GM21381 (cell line): ENCODE data around the gene IRGC.

Source experiments
- ATAC-seq: cut with Tn5 transposase; IDR thresholded peaks from one replicate; pipeline ENCODE4 v1.9.1; 2021; ENCODE audit warnings: mild to moderate bottlenecking, moderate library complexity; ENCODE audit not compliant: unreplicated experiment

The IRGC gene

DNA sequence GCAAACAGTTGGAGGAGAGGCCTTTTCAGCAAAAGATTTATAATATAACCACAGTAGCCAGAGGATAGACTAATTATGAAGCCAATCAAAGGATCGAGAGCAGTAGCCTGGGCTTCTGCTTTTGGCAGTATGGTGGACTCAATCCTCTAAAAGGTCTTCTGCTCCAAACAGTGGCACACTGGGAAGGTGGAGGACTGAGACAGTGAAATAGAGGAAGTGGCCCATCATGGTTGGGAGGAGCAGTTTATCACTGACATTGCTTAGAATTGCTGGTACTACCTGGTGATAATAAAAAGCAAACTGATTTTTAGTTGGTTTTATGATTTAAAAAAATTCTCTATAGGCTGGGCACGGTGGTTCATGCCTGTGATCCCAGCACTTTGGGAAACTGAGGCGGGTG lies 25.0 kb upstream of the IRGC start:
- ATAC-seq: no peak

DNA sequence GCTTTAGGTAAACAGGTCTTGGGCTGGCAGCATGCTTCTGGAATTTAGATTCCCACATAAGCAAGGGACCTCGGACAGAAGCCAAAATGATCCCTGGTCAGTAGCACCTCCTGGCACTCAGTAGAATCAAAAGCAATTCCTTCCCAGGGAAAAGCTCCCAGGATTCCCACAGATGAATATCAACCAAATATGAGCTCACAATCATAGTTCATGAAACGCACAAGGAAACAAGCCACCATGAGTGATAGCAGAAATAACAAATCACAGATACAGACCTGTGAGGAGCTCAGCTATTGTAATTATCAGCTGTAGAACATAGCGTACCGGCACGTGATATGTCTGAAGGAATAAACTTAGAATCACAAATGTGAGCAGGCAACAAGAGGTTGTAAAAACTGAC lies 24.1 kb upstream of the IRGC start:
- ATAC-seq: no peak

DNA sequence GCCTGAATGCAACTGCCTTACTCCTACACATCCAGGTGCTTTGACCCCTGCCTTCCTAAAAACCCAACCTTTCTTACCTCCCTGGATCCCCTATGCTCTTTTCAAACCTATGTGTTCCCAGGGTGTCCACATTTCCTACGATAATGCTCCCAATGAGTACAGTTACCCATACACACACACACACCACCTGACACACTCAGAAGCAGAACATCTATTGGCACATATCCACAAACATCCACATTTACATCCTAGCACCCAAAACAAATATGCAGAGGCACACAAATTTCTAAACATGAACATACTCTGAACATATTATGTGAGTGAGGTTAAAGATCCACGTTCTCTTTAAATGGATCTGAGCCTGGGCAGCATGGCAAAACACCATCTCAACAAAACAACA lies 23.5 kb upstream of the IRGC start:
- no peak for ATAC-seq

DNA sequence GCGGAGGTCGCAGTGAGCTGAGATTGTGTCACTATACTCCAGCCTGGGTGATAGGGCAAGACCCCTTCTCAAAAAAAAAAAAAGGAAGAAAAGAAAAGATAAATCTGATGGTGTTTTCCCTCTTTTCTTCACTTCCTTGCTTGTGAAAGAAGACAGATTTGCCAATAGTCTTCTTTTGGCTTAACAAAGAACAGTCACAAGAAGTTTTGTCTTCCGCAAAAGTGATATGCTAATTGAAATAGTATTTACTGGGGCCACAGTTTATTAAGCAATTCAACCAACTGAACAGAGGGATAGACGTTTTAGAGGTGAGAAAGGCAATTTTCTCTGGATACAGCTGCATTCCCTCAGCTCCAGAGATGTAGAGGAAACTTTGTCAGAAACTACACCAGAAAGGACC lies 23.0 kb upstream of the IRGC start:
- no peak for ATAC-seq

DNA sequence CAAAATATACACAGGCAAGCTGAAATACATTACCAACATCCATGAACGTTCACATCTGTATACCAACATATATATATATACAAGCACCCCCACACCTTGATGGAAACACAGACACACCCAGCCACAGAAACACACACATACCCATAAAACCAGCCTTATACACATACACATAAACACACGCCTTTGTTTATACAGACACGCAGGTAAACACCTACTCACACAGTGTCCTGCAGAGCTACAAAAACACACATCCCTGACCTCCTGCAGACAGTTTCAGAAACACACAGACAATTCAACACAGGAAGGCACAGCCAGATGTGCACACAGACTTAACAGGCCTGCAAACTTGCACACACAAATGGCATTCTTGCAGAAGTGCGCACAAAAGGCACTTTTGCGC lies 21.3 kb upstream of the IRGC start:
- no peak for ATAC-seq

DNA sequence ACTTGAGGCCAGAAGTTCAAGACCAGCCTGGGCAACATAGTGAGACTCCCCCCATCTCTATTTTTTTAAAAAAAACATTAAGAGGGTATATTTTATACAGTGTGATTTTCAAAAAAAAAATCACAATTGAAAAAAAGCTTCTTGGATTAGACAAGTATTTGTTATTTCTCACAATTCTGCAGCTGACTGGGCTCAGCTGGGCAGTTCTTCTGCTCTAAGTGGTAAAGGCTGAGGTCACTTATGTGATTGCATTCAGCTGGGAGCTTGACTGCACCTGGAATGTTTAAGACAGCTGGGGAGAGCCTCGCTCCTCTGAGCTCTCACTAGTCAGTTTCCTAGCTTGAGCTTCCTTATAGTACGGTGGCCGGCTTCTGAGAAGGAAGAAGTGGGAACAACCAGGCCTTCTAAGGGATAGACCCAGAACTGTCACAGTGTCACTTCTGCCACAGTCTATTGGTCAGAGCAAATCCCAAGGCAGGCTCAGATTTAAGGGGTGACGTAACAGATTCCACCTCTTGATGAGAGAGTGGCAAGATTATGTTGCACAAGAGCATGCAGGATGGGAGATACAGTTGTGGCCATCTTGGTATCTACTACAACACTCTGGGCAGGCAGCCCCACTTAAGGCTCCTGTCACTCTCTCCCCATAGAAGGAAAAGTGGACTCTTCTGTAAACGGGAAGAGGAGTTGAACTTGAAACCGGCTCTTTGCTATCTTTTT lies 19.7 kb upstream of the IRGC start:
- ATAC-seq: no peak

DNA sequence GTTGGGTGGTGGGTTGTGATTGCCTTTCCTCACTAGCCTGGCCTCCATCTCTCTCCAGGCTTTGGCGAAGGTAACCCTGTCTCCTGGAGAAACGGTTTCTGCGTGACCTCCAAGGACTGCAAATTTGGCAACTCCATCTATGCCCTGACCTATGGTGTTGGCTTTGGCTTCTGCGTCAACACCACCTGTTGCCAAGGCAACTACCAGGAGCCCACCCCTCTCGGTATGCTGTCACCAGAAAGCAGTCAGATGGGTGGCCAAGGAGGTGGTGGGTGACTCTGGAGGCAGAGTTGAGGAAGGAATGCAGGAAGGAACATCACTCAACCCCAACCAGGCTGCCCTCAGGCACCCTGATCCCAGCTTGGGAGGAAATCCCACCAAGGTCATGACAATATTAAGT lies 18.6 kb upstream of the IRGC start:
- ATAC-seq: no peak

DNA sequence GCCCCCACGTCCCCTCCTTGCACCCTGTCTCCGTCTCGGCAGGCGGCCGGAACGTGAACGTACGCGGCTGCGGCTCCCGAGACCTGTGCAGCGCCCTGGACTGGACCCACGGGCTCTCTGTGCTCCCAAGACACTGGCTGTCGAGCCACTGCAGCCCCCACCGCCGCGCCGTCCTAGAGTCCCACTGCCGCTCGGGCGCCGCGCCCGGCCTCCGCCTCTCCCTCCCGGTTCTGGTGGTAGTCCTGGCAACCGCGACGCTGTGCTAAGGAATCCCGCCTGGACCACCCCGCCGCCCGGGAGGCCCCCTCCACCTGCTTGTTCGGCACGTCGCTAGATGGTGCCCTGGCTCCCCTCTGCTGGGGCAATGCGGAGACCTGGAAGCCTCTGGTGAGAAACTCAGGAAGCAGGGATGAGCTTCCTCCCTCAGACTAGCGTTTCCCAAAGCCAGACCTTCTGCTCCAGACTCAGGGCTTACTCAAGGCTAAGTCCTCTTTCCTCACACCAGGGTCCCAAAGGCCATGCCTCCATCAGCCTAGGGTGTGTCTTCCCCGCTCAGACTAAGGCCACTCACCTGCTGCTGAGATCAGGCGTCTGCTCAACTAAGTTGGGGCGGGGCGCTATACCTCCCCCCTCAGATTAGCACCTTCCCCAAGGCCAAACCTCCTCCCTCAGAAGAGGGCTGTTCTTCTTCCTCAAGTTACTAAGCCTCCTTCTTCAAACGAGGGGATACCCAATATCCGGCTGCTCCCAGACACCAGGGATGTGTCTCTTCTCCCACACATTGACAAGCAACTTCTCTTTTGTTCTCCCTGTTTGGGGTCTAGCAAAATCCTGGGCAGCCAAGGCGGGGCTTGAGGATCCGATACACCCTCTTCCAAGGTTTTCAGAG lies 16.1 kb upstream of the IRGC start:
- ATAC-seq: no peak

DNA sequence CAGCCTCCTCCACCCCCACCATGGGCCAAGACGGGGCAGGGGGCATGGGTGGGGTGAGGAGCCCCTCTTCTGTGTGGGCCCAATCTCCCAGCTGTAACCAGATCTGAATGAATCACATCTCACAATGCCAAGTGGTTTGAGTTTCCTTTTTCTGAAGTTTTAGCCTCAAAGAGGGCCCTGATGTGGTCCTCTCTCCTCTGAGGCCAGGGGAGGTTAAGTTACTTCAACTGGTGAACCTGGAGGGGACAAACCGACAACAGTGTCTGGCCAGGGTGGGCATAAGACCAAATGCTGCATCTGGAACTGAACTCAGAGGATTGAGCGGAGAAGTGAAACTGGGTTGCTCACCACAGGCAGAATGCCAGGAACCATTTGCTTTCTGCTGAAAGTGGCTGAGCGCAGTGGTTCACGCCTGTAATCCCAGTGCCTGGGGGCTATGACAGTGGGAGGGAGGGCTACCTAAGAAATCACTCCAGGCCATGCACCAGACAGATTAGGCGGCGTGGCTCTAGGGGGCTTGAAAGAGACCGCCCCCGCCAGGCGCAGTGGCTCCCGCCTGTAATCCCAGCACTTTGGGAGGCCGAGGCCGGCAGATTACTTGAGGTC lies 15.4 kb upstream of the IRGC start:
- no peak for ATAC-seq

DNA sequence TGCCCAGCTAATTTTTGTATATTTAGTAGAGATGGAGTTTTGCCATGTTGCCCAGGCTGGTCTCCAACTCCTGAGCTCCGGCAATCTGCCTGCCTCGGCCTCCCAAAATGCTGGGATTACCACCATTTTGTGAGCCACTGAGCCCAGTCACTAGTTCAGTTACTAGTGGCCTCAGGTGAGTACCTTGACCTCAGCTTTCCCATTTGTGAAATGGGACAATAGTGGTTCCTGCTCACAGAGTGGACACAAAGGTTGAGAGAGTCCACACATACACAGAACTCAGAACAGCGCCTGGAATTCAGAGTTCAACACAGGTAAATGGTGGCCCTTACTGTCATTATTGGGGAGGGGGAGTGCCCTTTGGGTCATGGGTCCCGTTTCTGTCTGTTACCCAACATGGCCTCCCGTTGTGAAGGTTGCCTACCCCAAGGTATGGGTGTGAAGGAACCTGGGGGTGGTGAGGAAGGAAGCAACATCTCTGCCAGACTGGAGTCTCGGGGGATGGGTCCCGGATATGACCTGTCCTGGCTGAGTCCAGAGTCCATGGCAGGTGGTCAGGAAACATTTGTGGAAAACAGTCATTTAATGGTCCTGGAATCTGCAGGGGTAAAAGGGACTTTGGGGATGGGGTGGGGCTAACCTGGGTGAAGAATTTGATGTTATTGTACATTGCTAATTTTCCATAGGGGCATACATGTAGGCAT lies 11.7 kb upstream of the IRGC start:
- no peak for ATAC-seq

DNA sequence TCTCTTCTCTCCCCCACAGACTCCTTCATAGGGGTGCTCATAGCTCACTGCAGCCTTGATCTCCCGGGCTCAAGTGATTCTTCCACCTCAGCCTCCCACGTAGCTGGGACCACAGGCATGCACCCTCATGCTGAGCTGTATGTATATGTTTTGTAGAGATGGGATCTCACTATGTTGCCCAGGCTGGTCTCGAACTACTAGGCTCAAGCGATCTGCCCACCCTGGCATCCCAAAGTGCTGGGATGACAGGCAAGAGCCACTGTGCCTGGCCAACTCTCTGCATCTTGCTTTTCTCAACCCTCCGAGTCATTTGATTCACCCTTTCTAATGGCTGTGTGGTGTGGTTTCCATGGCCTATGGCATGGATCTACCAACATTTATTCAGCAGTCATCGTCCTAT lies 10.1 kb upstream of the IRGC start:
- ATAC-seq: no peak

DNA sequence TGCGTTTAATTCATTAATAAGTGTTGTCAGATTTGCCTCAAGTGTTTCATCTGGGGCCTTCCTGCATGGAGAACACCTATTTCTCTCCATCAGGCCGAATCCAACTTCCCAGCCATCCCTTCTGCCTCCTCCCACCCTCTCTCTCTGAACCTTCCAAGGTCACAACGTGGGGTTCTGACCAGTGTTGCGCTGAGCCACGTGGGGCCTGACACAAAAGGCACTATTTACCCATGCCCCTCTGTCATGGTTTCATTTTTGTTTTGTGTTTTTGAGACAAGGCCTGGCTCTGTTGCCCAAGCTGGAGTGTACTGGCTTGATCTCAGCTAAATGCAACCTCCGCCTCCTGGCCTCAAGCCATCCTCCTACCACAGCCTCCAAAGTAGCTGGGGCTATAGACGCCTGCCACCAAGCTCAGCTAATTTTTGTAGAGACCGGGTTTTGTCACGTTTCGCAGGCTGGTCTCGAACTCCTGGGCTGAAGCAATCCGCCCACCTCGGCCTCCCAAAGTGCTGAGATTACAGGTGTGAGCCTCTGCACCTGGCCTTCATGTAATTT lies 8.6 kb upstream of the IRGC start:
- ATAC-seq: no peak

DNA sequence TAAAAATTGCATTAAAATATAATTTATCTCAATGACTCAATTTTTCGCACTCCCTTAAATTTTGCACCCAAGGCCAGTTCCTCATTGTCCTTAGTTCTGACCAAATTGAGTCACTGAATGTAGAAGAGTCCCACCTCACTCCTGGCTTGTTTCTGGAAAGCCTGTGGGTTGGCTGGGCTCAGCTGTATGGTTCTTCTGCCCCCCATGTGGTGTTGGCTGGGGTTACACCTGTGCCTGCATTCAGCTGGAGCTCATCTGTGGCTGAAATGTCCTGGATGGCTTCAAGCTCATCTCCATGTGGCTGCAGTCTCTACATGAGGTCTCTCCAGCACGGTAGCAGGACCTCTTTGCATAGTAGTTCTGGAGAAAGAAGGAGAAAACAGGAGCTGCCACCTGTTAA lies 7.2 kb upstream of the IRGC start:
- ATAC-seq: no peak

DNA sequence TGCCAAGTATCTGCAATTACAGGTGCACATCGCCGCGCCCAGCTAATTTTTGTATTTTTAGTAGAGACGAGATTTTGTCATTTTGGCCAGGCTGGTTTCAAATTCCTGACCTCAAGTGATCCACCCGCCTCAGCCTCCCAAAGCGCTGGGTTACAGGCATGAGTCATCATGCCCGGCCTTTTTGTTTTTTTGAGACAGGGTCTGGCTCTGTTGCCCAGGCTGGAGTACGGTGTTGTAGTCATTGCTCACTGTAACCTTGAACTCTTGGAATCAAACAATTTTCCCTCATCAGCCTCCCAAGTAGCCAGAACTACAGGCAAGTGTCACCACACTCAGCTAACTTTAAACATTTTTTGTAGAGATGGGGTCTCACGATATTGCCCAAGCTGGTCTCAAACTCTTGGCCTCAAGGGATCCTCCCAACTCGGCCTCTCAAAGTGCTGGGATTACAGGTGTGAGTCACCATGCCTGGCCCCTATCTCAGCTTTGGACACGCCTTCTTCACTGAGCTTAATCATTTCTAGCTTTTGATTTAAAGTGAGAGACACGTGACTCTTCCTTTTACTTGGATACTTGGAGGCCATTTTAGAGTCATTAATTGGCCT lies 4.0 kb upstream of the IRGC start:
- no peak for ATAC-seq

DNA sequence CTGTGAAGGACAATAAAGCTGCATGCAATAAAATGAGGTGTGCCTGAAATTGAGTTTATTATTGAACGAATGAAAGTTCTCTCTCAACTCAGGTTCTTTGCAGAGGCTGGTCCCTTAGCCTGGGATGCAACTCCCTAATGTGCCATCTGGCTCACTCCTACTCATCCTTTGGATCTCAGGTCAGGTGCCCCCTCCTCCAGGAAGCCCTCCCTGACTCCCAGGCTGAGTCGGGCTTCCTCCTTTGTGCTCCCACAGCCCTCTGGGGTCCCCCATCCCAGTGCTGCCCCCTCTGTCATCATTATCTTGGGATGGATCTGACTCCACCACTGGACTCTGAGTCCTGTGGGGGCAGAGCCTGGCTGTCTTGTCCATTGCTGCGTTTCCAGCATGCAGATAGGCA lies 2.7 kb upstream of the IRGC start:
- no peak for ATAC-seq

DNA sequence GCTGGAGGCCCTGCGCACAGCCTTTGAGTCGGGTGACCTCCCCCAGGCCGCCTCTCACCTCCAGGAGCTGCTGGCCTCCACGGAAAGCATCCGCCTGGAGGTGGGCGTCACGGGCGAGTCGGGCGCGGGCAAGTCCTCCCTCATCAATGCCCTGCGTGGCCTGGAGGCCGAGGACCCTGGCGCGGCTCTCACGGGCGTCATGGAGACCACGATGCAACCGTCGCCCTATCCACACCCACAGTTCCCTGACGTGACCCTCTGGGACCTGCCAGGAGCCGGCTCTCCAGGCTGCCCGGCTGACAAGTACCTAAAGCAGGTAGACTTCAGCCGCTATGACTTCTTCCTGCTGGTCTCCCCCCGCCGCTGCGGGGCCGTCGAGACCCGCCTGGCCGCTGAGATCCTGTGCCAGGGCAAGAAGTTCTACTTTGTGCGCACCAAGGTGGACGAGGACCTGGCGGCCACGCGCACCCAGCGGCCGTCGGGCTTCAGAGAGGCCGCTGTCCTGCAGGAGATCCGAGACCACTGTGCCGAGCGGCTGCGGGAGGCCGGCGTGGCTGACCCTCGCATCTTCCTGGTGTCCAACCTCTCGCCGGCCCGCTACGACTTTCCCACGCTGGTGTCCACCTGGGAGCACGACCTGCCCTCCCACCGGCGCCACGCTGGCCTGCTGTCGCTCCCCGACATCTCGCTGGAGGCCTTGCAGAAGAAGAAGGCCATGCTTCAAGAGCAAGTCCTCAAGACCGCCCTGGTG lies 2.9 kb downstream of the IRGC start:
- ATAC-seq: no peak

DNA sequence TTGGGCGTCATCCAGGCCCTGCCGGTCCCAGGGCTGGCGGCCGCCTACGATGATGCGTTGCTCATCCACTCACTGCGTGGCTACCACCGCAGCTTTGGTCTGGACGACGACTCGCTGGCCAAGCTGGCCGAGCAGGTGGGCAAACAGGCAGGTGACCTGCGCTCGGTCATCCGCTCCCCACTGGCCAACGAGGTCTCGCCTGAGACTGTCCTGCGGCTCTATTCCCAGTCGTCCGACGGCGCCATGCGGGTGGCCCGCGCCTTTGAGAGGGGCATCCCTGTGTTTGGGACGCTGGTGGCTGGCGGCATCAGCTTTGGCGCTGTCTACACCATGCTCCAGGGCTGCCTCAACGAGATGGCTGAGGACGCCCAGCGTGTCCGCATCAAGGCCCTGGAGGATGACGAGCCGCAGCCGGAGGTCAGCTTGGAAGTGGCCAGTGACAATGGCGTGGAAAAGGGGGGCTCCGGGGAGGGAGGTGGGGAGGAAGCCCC lies 3.5 kb downstream of the IRGC start:
- no peak for ATAC-seq

DNA sequence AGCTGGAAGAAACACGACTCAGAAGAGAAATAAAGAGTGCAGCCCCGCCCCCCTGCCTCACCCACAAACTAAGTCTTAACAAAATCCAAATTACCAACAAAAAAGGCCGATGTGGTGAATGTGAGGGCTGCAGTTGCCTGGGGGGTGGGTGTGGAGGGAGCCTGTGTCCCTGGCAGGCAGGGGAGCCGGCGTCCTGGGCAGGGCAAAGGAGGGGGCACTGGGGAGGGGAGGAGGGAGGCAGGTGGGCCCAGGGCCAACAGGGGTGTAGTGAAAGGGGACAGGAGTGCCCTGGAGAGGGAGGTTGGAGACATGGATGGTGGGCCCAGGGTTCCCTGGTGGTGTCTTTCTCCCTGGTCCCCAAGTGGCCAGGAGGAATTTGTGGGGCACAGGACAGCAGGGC lies 4.0 kb downstream of the IRGC start:
- no peak for ATAC-seq

DNA sequence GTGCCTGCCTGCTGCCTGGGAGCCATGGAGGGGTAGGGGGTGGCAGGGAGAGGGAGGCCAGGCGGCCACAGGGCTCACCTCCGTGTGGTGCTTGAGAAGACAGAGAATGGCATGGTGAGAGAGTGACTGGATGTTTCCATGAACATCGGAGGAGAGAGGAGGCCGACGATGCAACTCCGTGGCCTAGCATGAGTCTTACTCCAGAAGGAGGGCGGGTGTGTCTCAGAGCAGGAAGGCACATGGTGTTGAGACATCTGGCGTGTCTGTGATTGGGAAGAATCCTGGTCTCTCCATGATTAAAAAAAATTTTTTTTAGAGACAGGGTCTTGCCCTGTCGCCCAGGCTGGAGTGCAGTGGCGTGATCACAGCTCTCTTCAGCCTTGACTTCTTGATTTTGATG lies 5.1 kb downstream of the IRGC start:
- no peak for ATAC-seq
